GM21825 (cell line): ENCODE measurements around the gene ZNF665.
"Not testable (repeated sequence)": the region's sequence is repeated elsewhere in the genome, so short reads cannot be mapped to it uniquely, and the experiment has no call there.

Source experiments
- ATAC-seq: cut with Tn5 transposase; IDR thresholded peaks from one replicate; pipeline ENCODE4 v1.9.1; 2021; ENCODE audit warnings: mild to moderate bottlenecking, moderate library complexity; ENCODE audit not compliant: unreplicated experiment

ZNF665 gene

DNA sequence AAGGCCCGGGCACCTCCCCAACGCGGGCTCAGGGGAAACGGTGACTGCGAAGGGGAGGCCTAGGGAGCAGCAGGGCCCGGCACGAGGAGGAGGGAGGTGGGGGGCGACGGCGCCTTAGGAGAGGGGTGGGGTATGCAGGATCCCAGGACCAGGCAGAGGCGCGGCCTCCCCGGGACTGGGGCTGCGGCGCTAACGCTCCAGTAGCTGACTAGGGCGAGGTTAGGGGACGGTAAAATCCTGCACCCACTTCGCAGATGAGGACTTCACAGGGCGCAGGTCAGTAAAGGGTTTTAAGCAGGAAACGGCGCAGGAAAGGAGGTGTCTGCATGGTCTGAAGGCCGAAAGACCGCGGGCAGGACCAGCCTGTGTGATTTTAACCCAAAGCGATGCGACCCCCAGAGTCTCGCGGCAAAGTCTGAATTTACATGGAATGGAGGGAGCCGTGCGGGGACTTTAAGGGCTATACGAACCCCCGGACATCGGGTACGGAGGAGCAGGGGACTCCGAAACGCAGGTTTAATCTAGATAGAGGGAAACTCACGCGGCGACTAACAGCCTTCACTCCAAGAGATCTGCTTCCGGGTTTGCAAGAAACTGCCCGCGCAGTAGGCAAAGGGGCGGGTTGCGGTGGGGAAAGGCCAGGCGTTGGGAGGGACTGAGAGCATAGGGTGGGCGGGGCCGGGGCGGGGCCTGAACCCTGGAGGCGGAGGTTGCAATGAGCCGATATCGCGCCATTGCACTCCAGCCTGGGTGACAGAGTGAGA lies at the start of gene ZNF665:
ZNF665 (minus strand) TSS at position 588 of the 764 bp plus-strand sequence. CDS start 10,460 bp downstream, outside the sequence.
- ATAC-seq: no peak

DNA sequence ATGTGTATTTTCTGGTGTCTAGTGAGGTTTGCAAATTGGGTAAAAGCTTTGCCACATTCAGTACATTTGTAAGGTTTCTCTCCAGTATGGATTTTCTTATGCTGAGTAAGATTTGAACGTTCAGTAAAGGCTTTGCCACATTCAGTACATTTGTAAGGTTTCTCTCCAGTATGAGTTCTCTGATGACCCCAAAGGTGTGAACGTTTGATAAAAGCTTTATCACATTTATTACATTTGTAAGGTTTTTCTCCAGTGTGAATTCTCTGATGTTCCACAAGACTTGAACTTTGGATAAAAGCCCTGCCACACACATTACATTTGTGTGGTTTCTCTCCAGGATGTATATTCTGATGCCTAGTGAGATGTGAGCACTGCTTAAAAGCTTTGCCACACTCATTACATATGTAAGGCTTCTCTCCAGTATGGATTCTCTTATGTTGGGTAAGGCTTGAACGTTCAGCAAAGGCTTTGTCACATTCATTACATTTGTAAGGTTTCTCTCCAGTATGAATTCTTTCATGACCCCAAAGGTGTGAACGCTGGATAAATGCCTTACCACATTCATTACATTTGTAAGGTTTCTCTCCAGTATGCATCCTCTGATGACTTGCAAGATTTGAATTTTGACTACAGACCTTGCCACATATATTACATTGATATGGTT lies 44.1 kb upstream of the ZNF665 start:
- ATAC-seq: no peak

DNA sequence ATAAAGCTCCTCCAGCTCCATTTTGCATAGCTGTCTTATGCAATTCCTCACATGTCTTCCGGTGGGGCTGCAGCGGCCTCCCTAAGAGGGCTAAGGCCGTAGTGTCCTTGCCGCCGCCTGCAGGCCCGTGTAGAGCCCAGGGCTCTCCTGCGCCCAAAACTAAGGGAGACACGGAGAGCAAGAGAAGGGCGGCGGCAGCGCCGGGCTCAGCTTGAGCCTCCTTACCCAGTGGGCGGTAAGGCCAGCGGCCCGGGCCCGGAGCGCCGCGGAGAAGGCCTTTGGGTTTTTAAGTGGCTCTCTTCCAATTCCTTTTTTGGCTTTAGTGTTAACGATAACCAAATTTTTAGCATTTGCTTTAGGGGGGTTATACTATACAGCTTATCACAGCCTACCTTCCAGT lies 31.4 kb upstream of the ZNF665 start:
- ATAC-seq: no peak

DNA sequence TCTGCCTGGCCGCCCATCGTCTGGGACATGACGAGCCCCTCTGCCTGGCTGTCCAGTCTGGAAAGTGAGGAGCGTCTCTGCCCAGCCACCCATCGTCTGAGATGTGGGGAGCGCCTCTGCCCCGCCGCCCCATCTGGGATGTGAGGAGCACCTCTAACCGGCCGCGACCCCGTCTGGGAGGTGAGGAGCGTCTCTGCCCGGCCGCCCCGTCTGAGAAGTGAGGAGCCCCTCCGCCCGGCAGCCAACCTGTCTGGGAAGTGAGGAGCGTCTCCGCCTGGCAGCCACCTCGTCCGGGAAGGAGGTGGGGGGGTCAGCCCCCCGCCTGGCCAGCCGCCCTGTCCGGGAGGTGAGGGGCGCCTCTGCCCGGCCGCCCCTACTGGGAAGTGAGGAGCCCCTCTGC lies 29.6 kb upstream of the ZNF665 start:
- not testable (repeated sequence) for ATAC-seq

DNA sequence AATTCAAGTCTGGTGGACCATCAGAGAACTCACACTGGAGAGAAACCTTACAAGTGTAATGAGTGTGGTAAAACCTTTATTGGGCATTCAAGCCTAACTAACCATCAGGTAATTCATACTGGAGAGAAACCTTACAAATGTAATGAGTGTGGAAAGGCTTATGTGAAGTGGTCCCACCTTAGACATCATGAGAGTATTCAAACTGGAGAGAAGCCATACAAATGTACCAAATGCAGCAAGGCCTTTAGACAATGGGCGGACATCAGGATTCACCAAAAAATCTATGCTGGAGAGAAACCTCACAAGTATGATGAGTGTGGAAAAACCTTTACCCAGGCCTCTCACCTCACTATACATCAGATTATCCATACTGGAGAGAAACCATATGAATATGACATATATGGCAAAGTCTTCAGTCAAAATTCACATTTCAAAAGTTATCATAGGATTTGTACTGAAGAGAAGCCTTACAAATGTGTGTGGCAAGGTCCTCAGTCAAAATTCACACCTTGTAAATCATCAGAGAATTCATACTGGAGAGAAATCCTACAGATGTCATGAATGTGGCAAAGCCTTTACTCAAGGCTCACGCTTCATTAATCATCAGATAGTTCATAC lies 19.7 kb upstream of the ZNF665 start:
- no peak for ATAC-seq

- ATAC-seq: not testable (repeated sequence)
Measured at GRCh38 chr19:53211554-53211953, 18.4 kb upstream of the ZNF665 start.

GRCh38 chr19:53196777-53197396 lies 3.7 kb upstream of the ZNF665 start:
- peak; percentile 58 for ATAC-seq

- ATAC-seq: peak; percentile 45
Measured at GRCh38 chr19:53195265-53195903, 2.2 kb upstream of the ZNF665 start.

GRCh38 chr19:53193535-53194222 lies 521 bp upstream of the ZNF665 start:
- no peak for ATAC-seq

DNA sequence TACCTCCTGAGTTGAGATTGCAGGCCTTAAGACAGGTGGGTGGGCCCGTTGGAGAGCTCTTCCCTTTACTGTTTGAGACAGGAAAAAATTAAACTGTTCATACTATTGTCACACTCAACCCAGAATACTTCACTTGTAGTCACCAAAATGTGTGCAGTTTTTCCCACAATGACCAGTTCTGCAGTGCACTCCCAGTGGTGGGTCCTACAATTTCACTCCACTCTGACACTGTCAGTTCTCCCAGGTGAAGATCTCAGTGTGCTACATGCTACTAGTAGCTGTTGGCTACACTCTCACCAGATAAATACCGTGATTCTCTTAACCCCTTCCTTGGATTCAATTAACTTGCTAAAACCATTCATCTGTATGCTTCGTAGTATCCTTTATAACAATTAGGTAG lies 2.9 kb downstream of the ZNF665 start:
- no peak for ATAC-seq

GRCh38 chr19:53189691-53190198 lies 3.4 kb downstream of the ZNF665 start:
- not testable (repeated sequence) for ATAC-seq

DNA sequence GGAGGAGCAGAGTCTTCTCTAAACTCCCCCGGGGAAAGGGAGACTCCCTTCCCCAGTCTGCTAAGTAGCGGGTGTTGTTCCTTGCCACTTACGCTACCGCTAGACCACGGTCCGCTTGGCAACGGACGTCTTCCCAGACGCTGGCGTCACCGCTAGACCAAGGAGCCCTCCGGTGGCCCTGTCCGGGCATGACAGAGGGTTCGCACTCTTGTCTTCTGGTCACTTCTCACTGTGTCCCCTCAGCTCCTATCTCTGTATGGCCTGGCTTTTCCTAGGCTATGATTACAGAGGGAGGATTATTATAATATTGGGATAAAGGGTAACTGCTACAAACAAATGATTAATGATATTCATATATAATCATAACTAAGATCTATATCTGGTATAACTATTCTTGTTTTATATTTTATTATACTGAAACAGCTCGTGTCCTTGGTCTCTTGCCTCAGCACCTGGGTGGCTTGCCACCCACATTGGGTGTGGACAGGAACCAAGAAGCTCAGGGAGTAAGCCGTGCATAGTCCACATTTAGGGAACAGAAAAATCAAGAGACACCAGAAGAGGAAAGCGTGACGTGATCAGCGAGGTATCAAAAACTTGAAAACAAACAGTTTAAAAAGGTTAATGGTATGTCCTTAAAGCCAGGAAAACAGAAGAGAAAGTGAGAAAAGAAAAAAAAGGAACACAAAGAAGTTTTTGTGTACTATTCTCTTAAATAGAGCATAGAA lies 7.8 kb downstream of the ZNF665 start:
- ATAC-seq: not testable (repeated sequence)

DNA sequence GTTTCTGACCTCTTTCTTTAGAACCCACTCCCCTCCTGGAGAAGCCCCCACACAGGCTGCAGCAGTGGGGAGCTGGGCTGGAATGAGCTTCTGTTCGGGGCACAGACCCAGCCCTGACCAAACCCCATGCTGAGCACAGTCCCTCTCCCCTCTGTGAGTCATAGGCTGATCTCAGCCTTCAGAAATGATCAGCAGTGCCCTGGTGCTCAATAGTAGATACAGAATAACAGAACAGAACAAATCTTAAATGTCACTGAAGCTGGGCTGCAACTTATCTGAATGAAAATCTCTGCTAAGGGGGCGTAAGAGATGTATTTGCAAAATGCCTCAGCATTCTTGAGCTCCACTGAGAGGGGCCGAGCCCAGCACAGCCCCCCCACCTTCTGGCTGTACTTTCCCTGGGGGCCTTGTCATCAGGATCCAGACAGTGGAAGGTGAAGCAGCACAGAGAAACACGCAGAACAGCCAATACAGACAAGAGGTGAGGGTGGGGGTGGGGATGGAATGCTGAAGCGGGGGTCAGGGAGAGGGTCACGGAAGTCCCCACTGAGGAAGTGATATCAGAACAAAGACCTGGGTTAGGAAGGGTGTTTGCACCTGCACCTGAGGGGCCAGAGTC lies 9.9 kb downstream of the ZNF665 start:
- no peak for ATAC-seq

DNA sequence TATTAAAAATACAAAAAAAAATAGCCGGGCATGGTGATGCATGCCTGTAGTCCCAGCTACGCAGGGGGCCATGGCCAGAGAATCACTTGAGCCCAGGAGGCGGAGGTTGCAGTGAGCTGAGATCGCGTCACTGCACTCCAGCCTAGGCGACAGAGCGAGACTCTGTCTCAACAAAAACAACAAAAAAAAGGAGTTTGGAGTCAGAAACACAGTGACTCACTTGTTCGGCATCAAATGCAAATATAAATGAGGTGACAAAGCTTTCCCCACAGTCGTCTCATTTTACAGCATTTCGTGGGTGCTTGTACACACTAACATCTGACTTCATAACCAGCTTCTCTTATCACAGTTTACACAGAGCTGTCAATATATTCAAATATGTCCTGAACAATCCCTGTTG lies 11.0 kb downstream of the ZNF665 start:
- no peak for ATAC-seq

GRCh38 chr19:53177986-53178385 lies 15.2 kb downstream of the ZNF665 start:
- no peak for ATAC-seq

GRCh38 chr19:53172889-53173288 lies 20.3 kb downstream of the ZNF665 start:
- ATAC-seq: no peak

- no peak for ATAC-seq
Measured at GRCh38 chr19:53165691-53166091, 27.5 kb downstream of the ZNF665 start.

DNA sequence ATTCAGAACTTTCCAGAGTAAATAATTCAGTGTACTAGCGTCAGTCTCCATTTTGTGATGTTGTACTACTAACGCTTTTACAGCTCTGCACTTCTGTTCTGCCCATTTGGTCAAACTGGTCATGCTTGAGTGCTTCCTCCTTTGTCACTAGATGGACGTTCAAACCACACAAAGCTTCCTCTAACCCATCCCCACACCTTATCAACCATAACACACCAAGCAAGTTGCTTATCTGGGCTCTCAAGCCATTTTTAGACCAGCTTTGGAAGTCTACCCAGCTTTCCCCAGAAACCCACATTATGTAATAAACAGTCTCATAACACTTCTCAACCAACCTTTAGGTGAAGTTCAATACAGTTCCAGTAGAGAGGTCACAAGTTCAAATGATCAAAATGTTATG lies 32.0 kb downstream of the ZNF665 start:
- no peak for ATAC-seq

DNA sequence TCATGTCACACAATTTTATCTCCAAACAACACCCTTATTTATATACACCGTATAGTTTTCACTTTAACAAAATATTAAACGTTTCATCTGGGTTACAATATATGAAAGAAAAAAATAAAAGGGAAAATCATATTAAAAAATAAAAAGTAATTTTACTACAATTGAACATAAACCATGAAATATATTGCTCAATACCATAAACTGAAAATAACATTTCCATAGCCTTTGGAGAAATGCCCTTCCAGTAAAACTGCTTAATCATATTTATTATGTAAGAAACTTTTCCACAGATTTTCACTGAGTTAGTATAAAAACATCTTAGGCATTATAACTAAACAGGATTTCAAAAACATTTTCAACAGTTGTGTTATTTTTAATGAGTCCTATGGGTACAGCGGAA lies 32.8 kb downstream of the ZNF665 start:
- ATAC-seq: no peak
